ENCODE results near the gene ITGA2.

The ITGA2 gene

GRCh38 chr5:53001541-53001940 lies 12.4 kb downstream of the ITGA2 start (continued):
- no peak for TF ChIP-seq PATZ1 (CRISPR knock-in tag; IDR thresholded peaks at IDR 0.05; ENCODE audit: borderline replicate concordance)
- no peak for TF ChIP-seq ZNF70 (CRISPR knock-in tag; IDR thresholded peaks at IDR 0.05)

- no peak for ATAC-seq
- TF ChIP-seq ESRRG (CRISPR knock-in tag; IDR thresholded peaks at IDR 0.05) (no peak), CSRNP3 (CRISPR knock-in tag; IDR thresholded peaks at IDR 0.05) (no peak), TSHZ2 (CRISPR knock-in tag; IDR thresholded peaks at IDR 0.05) (no peak), RARB (CRISPR knock-in tag; IDR thresholded peaks at IDR 0.05) (no peak), PPARA (CRISPR knock-in tag; IDR thresholded peaks at IDR 0.05; ENCODE audit: borderline replicate concordance) (no peak), BACH2 (CRISPR knock-in tag; IDR thresholded peaks at IDR 0.05; ENCODE audit: borderline replicate concordance) (no peak), PATZ1 (CRISPR knock-in tag; IDR thresholded peaks at IDR 0.05; ENCODE audit: borderline replicate concordance) (no peak), ZC3H10 (CRISPR knock-in tag; IDR thresholded peaks at IDR 0.05) (no peak), ZFP30 (CRISPR knock-in tag; IDR thresholded peaks at IDR 0.05) (no peak)
These were observed 13.3 kb downstream of the ITGA2 start for GRCh38 chr5:53002491-53002890.

GRCh38 chr5:53003144-53003543 lies 14.0 kb downstream of the ITGA2 start:
- TF ChIP-seq RARB (CRISPR knock-in tag; IDR thresholded peaks at IDR 0.05) (no peak), TCF4 (CRISPR knock-in tag; IDR thresholded peaks at IDR 0.05; ENCODE audit: borderline replicate concordance) (no peak), TOX (CRISPR knock-in tag; IDR thresholded peaks at IDR 0.05; ENCODE audit: borderline replicate concordance) (no peak), CSRNP3 (CRISPR knock-in tag; IDR thresholded peaks at IDR 0.05) (no peak), CREB5 (CRISPR knock-in tag; IDR thresholded peaks at IDR 0.05; ENCODE audit: low read depth) (no peak), ZFP3 (CRISPR knock-in tag; IDR thresholded peaks at IDR 0.05) (no peak), ZNF70 (CRISPR knock-in tag; IDR thresholded peaks at IDR 0.05) (no peak), GLIS3 (CRISPR knock-in tag; IDR thresholded peaks at IDR 0.05) (no peak), ISL1 (CRISPR knock-in tag; IDR thresholded peaks at IDR 0.05) (no peak), ZNF8 (CRISPR knock-in tag; IDR thresholded peaks at IDR 0.05) (no peak), ESRRG (CRISPR knock-in tag; IDR thresholded peaks at IDR 0.05) (no peak), ZNF565 (CRISPR knock-in tag; conservative IDR thresholded peaks at IDR 0.05; ENCODE audit: low read depth) (no peak), TSHZ2 (CRISPR knock-in tag; IDR thresholded peaks at IDR 0.05) (no peak), ZFP30 (CRISPR knock-in tag; IDR thresholded peaks at IDR 0.05) (no peak), POU6F1 (CRISPR knock-in tag; IDR thresholded peaks at IDR 0.05; ENCODE audit: borderline replicate concordance, low read depth) (no peak)
- no peak for ATAC-seq

Data from SK-N-SH treated with all-trans-retinoic acid at 6 μM for 48 hours (cell line).